GM12865 (cell line): ENCODE measurements around the gene CYB5RL.

Experiments used
- DNase-seq: peaks from one replicate; pipeline ENCODE4 v3.0.0; 2010; ENCODE audit warnings: low read depth
- H3K4me3 ChIP-seq: 2 replicates; pipeline ENCODE4 v1.5.1; 2011; ENCODE audit warnings: mild to moderate bottlenecking, low read depth, low read length, control low read depth
- TF ChIP-seq, protein P1 (sequence below): IDR thresholded peaks from 2 replicates; pipeline ENCODE4 v1.5.1; 2011; ENCODE audit warnings: low read length, control low read depth, low read depth, inconsistent platforms; ENCODE audit not compliant: insufficient read depth; ENCODE audit errors: missing control alignments

Gene CYB5RL

DNA sequence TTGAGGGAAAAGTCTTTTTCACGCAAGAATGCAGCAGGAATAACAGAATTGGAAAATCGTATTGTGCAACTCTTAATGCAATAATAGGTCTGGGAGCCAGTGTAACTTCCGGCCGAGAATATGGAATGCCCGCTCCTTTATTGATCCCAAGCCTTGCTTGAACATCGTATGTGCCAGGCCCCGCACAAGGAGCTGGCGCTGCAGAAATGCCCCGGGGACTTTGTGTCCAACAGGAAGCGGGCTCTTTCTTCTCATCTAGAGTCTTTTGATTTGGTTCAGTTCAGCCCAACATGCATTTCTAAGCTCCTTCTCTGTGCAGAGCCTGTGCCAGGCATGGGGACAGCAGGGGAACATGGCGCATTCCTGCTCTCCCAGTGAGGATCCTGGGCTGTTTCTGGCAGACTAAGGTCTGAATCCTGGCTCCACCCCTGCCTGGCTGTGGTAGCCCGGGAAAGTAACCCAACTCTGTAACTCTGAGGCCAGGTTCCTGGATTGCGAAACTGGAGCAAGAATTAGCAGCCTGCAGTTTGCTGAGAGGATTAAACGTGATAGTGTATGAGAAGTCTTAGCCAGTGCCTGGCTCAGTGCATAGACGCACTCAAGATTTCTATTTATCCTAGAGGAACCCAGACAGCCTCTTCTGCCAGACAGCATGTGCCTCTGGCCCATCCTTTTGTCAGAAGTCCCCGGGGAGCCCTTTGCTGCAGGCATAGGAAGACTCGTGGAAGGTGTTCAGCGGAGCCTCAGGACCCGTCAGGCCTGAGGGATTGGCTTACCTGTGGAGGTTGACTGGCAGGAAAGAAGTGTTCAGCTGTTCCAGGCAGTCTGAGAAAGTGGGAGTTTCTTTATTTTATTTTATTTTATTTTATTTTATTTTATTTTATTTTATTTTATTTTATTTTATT, 46.0 kb downstream of the CYB5RL start:
- H3K4me3 ChIP-seq, result no peak overlapping the region
- no peak for DNase-seq
- TF ChIP-seq, protein P1, sequence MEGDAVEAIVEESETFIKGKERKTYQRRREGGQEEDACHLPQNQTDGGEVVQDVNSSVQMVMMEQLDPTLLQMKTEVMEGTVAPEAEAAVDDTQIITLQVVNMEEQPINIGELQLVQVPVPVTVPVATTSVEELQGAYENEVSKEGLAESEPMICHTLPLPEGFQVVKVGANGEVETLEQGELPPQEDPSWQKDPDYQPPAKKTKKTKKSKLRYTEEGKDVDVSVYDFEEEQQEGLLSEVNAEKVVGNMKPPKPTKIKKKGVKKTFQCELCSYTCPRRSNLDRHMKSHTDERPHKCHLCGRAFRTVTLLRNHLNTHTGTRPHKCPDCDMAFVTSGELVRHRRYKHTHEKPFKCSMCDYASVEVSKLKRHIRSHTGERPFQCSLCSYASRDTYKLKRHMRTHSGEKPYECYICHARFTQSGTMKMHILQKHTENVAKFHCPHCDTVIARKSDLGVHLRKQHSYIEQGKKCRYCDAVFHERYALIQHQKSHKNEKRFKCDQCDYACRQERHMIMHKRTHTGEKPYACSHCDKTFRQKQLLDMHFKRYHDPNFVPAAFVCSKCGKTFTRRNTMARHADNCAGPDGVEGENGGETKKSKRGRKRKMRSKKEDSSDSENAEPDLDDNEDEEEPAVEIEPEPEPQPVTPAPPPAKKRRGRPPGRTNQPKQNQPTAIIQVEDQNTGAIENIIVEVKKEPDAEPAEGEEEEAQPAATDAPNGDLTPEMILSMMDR, result no peak

DNA sequence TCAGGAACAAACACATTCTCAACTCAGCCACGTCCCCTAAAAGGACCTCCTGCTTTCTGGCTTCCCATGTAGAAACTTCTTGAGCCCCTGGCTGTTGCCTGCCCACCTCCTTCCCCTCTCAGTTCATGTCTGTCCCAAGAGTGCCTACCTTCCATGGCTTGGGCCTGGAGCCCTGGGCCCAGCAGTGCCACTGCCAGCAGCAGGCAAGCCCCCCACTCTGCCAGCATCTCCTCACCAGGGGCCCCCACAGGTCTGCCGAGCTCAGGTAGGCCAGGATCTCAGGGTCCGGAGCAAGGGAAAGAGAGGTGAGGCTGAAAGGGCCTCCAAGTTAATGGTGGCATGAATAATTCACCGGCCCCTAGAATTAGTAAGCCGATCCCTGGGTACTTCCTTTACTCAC, 47.1 kb downstream of the CYB5RL start, which contains the start of gene CDCP2:
CDCP2 (minus strand) TSS at position 305 of the 400 bp plus-strand sequence; CDS start at position 227, 78 bp downstream.
- no peak for DNase-seq
- TF ChIP-seq, protein P1, result no peak
- no peak within 1 kb of the TSS for H3K4me3 ChIP-seq

DNA sequence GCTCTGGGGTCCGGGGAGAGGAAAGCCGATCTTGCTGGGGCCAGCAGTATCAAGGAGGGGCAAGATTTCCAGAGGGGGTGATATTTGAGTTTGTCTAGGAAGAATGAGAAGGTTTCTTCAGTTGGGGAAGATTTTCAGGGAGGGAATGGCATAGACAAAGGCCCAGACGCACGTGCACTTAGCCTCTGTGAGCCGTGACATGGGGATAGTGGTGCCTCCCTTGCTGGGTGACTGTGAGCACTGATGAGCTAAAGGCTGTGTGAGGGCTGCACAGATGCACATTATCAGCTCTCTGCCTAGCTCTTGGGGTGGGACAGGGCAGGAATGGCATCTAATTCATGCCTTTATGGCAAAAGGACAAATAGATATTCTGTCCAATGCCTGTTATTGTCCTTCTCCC, 48.8 kb downstream of the CYB5RL start:
- TF ChIP-seq, protein P1, result no peak
- DNase-seq, result no peak

More for the DNA sequence above, 48.8 kb downstream of the CYB5RL start:
- H3K4me3 ChIP-seq, result no peak overlapping the region
